Measurements from ENCODE around the gene WDR4. TPM values are rescaled to one million over a fixed set of nuclear protein-coding genes. Genes with fewer than 3 reads are reported as not detected.
A peak's percentile ranks its signal among the peaks of the same experiment; 100 is the strongest.
"Not testable (repeated sequence)": the region's sequence is repeated elsewhere in the genome, so short reads cannot be mapped to it uniquely, and the experiment has no call there.

The WDR4 gene
- total RNA-seq, 1 donor from 2014 or later = 22.5 TPM

- Mint-ChIP-seq H3K4me1 (ENCODE audit: low read depth) (no peaks in the 10 kb centered on the region), H3K9me3 (ENCODE audit: low read depth) (no peaks in the 10 kb centered on the region), H3K36me3 (ENCODE audit: insufficient read depth) (peaks cover 12% of the 10 kb centered on the region), H3K27ac (peak overlapping the region; percentile 7), H3K4me3 (ENCODE audit: low read depth) (no peak overlapping the region), H3K27me3 (no peaks in the 10 kb centered on the region)
- no peak for DNase-seq (ENCODE audit: low spot score, unreplicated experiment)
- TF ChIP-seq CTCF (IDR thresholded peaks at IDR 0.05; ENCODE audit: unreplicated experiment) = no peak
Observed at GRCh38 chr21:42843056-42843455, 36.3 kb downstream of the WDR4 start.

- not testable (repeated sequence) for H3K4me1 Mint-ChIP-seq (ENCODE audit: low read depth); DNase-seq (ENCODE audit: low spot score, unreplicated experiment); H3K27me3 Mint-ChIP-seq; H3K9me3 Mint-ChIP-seq (ENCODE audit: low read depth); H3K4me3 Mint-ChIP-seq (ENCODE audit: low read depth); H3K27ac Mint-ChIP-seq
- peaks cover 12% of the 10 kb centered on the region for H3K36me3 Mint-ChIP-seq (ENCODE audit: insufficient read depth)
Observed at GRCh38 chr21:42841916-42842655, 37.3 kb downstream of the WDR4 start.

- TF ChIP-seq CTCF (IDR thresholded peaks at IDR 0.05; ENCODE audit: unreplicated experiment) = no peak
- H3K27me3 Mint-ChIP-seq = no peaks in the 10 kb centered on the region
- H3K27ac Mint-ChIP-seq = no peak overlapping the region
- H3K9me3 Mint-ChIP-seq (ENCODE audit: low read depth) = no peaks in the 10 kb centered on the region
- no peaks in the 10 kb centered on the region for H3K4me1 Mint-ChIP-seq (ENCODE audit: low read depth)
- H3K36me3 Mint-ChIP-seq (ENCODE audit: insufficient read depth) = peaks cover 11% of the 10 kb centered on the region
- H3K4me3 Mint-ChIP-seq (ENCODE audit: low read depth) = no peak overlapping the region
- no peak for DNase-seq (ENCODE audit: low spot score, unreplicated experiment)
Observed at GRCh38 chr21:42841156-42841915, 38.0 kb downstream of the WDR4 start.

- Mint-ChIP-seq H3K36me3 (ENCODE audit: insufficient read depth) (peaks cover 11% of the 10 kb centered on the region), H3K9me3 (ENCODE audit: low read depth) (no peaks in the 10 kb centered on the region), H3K27me3 (no peaks in the 10 kb centered on the region), H3K4me3 (ENCODE audit: low read depth) (no peak overlapping the region), H3K27ac (no peak overlapping the region), H3K4me1 (ENCODE audit: low read depth) (no peaks in the 10 kb centered on the region)
- TF ChIP-seq CTCF (IDR thresholded peaks at IDR 0.05; ENCODE audit: unreplicated experiment) = no peak
- no peak for DNase-seq (ENCODE audit: low spot score, unreplicated experiment)
Observed at GRCh38 chr21:42840411-42841155, 38.8 kb downstream of the WDR4 start.

GRCh38 chr21:42839271-42840231, 39.8 kb downstream of the WDR4 start:
- DNase-seq (ENCODE audit: low spot score, unreplicated experiment) = no peak
- H3K27me3 Mint-ChIP-seq = no peaks in the 10 kb centered on the region
- no peak overlapping the region for H3K4me3 Mint-ChIP-seq (ENCODE audit: low read depth)
- peaks cover 9% of the 10 kb centered on the region for H3K36me3 Mint-ChIP-seq (ENCODE audit: insufficient read depth)
- TF ChIP-seq CTCF (IDR thresholded peaks at IDR 0.05; ENCODE audit: unreplicated experiment) = no peak
- no peaks in the 10 kb centered on the region for H3K4me1 Mint-ChIP-seq (ENCODE audit: low read depth)
- no peaks in the 10 kb centered on the region for H3K9me3 Mint-ChIP-seq (ENCODE audit: low read depth)
- no peak overlapping the region for H3K27ac Mint-ChIP-seq

GRCh38 chr21:42838212-42838690, 41.1 kb downstream of the WDR4 start:
- not testable (repeated sequence) for H3K27ac Mint-ChIP-seq; H3K9me3 Mint-ChIP-seq (ENCODE audit: low read depth); DNase-seq (ENCODE audit: low spot score, unreplicated experiment); H3K36me3 Mint-ChIP-seq (ENCODE audit: insufficient read depth); H3K27me3 Mint-ChIP-seq; H3K4me3 Mint-ChIP-seq (ENCODE audit: low read depth); H3K4me1 Mint-ChIP-seq (ENCODE audit: low read depth)

All from progenitor cell of endocrine pancreas (in vitro differentiated cells).